Measurements from ENCODE around the gene SGCD.

The SGCD gene

GRCh38 chr5:156624686-156625085, 297.7 kb downstream of the SGCD start:
- no peaks in the 10 kb centered on the region for H3K4me1 ChIP-seq (ENCODE audit: control insufficient read depth, low read depth, low read length)
- no peak overlapping the region for H2AK5ac ChIP-seq (ENCODE audit: low read length)
- no peak for DNase-seq
- H2BK15ac ChIP-seq (replicated peaks; ENCODE audit: low read depth): no peak overlapping the region
- H3K9ac ChIP-seq (ENCODE audit: low read length): no peak overlapping the region
- no peak overlapping the region for H4K5ac ChIP-seq (ENCODE audit: low read length)
- no peak overlapping the region for H3K4me2 ChIP-seq (ENCODE audit: low read length)
- no peak overlapping the region for H3K27ac ChIP-seq (ENCODE audit: low read depth, low read length)
- WGBS (ENCODE audit: extremely low coverage, insufficient coverage, low lambda C conversion rate): no CpG with 5 or more reads among the region's 4 CpGs
- no peaks in the 10 kb centered on the region for H3K79me1 ChIP-seq (ENCODE audit: low read length)
- H3K4ac ChIP-seq (ENCODE audit: low read depth, low read length): no peak overlapping the region
- no peaks in the 10 kb centered on the region for H3K27me3 ChIP-seq (ENCODE audit: insufficient read depth, low read length, poor library complexity)
- no peak overlapping the region for H3K4me3 ChIP-seq (ENCODE audit: low read length)
- no peak overlapping the region for H3K18ac ChIP-seq (ENCODE audit: low read length)
- no peak overlapping the region for H4K8ac ChIP-seq (ENCODE audit: low read depth, low read length)
- no peak overlapping the region for H2BK120ac ChIP-seq (ENCODE audit: low read depth, low read length)
- no peak overlapping the region for H3K23ac ChIP-seq (ENCODE audit: low read length)
- H3K56ac ChIP-seq (ENCODE audit: low read length): no peak overlapping the region
- no peaks in the 10 kb centered on the region for H3K36me3 ChIP-seq (ENCODE audit: control insufficient read depth, insufficient read depth, low read length)
- no peaks in the 10 kb centered on the region for H3K79me2 ChIP-seq (ENCODE audit: control insufficient read depth, insufficient read depth, low read length)
- H2BK5ac ChIP-seq (ENCODE audit: low read length): no peak overlapping the region

GRCh38 chr5:156628421-156628820, 301.5 kb downstream of the SGCD start:
- Histone ChIP-seq H3K23ac (ENCODE audit: low read length) (no peak overlapping the region), H3K4me3 (ENCODE audit: low read length) (no peak overlapping the region), H3K27ac (ENCODE audit: low read depth, low read length) (no peak overlapping the region), H4K8ac (ENCODE audit: low read depth, low read length) (no peak overlapping the region), H3K56ac (ENCODE audit: low read length) (no peak overlapping the region), H2BK5ac (ENCODE audit: low read length) (no peak overlapping the region), H3K4ac (ENCODE audit: low read depth, low read length) (no peak overlapping the region), H3K36me3 (ENCODE audit: control insufficient read depth, insufficient read depth, low read length) (no peaks in the 10 kb centered on the region), H2BK15ac (replicated peaks; ENCODE audit: low read depth) (no peak overlapping the region), H3K79me2 (ENCODE audit: control insufficient read depth, insufficient read depth, low read length) (no peaks in the 10 kb centered on the region), H3K9ac (ENCODE audit: low read length) (no peak overlapping the region), H3K18ac (ENCODE audit: low read length) (no peak overlapping the region), H3K27me3 (ENCODE audit: insufficient read depth, low read length, poor library complexity) (no peaks in the 10 kb centered on the region), H3K4me2 (ENCODE audit: low read length) (no peak overlapping the region), H2BK120ac (ENCODE audit: low read depth, low read length) (no peak overlapping the region), H4K5ac (ENCODE audit: low read length) (no peak overlapping the region), H2AK5ac (ENCODE audit: low read length) (no peak overlapping the region), H3K79me1 (ENCODE audit: low read length) (no peaks in the 10 kb centered on the region), H3K4me1 (ENCODE audit: control insufficient read depth, low read depth, low read length) (no peaks in the 10 kb centered on the region)
- no peak for DNase-seq

DNA sequence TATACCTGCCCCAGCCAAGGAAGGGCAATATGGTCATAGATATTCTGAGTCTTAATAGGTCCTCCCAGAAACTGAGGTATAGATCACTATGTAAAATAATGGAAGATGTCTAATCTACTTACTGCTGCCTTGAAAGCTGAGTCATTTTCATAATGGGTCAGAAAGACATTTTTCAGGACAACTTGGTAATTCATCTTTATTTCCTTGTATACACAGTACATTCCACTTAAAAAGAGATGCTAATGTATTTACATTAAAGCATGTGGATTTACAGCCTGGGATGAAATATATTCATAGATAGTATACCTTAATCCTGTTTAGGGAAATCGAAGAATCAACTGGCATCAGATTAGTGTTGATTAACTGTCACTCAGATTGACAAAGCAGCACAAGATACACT, 304.0 kb downstream of the SGCD start:
- WGBS (ENCODE audit: extremely low coverage, insufficient coverage, low lambda C conversion rate): no CpG with 5 or more reads among the region's 1 CpG
- Histone ChIP-seq H3K4me1 (ENCODE audit: control insufficient read depth, low read depth, low read length) (no peaks in the 10 kb centered on the region), H2BK15ac (replicated peaks; ENCODE audit: low read depth) (no peak overlapping the region), H3K79me2 (ENCODE audit: control insufficient read depth, insufficient read depth, low read length) (no peaks in the 10 kb centered on the region), H3K4me3 (ENCODE audit: low read length) (no peak overlapping the region), H2BK120ac (ENCODE audit: low read depth, low read length) (no peak overlapping the region), H3K4ac (ENCODE audit: low read depth, low read length) (no peak overlapping the region), H2AK5ac (ENCODE audit: low read length) (no peak overlapping the region), H3K9ac (ENCODE audit: low read length) (no peak overlapping the region), H4K5ac (ENCODE audit: low read length) (no peak overlapping the region), H4K8ac (ENCODE audit: low read depth, low read length) (no peak overlapping the region), H3K18ac (ENCODE audit: low read length) (no peak overlapping the region), H3K56ac (ENCODE audit: low read length) (no peak overlapping the region), H3K23ac (ENCODE audit: low read length) (no peak overlapping the region), H2BK5ac (ENCODE audit: low read length) (no peak overlapping the region), H3K4me2 (ENCODE audit: low read length) (no peak overlapping the region), H3K27me3 (ENCODE audit: insufficient read depth, low read length, poor library complexity) (no peaks in the 10 kb centered on the region), H3K36me3 (ENCODE audit: control insufficient read depth, insufficient read depth, low read length) (no peaks in the 10 kb centered on the region), H3K27ac (ENCODE audit: low read depth, low read length) (no peak overlapping the region), H3K79me1 (ENCODE audit: low read length) (no peaks in the 10 kb centered on the region)
- DNase-seq: no peak

DNA sequence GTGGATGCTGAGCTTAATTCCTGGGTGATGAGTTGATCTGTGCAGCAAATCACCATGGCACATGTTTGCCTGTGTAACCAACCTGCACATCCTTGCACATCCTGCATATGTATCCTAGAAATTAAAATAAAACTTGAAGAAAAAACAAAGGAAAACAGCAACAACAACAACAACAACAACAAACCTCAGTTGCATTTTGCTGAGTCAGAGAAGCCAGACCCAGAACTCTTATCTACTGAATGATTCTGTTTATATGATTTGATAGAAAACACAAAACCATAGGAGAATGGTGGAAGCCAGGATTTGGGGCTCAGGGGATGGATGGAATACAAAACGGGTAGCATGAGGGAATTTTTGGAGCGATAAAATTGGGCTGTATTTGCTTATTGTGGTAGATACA, 307.3 kb downstream of the SGCD start:
- Histone ChIP-seq H3K4ac (ENCODE audit: low read depth, low read length) (no peak overlapping the region), H3K4me2 (ENCODE audit: low read length) (no peak overlapping the region), H3K27ac (ENCODE audit: low read depth, low read length) (no peak overlapping the region), H3K18ac (ENCODE audit: low read length) (no peak overlapping the region), H4K8ac (ENCODE audit: low read depth, low read length) (no peak overlapping the region), H3K56ac (ENCODE audit: low read length) (no peak overlapping the region), H3K79me2 (ENCODE audit: control insufficient read depth, insufficient read depth, low read length) (no peaks in the 10 kb centered on the region), H2AK5ac (ENCODE audit: low read length) (no peak overlapping the region), H3K23ac (ENCODE audit: low read length) (no peak overlapping the region), H3K4me3 (ENCODE audit: low read length) (no peak overlapping the region), H3K79me1 (ENCODE audit: low read length) (no peaks in the 10 kb centered on the region), H2BK5ac (ENCODE audit: low read length) (no peak overlapping the region), H4K5ac (ENCODE audit: low read length) (no peak overlapping the region), H3K27me3 (ENCODE audit: insufficient read depth, low read length, poor library complexity) (no peaks in the 10 kb centered on the region), H3K9ac (ENCODE audit: low read length) (no peak overlapping the region), H2BK120ac (ENCODE audit: low read depth, low read length) (no peak overlapping the region), H3K4me1 (ENCODE audit: control insufficient read depth, low read depth, low read length) (no peaks in the 10 kb centered on the region), H3K36me3 (ENCODE audit: control insufficient read depth, insufficient read depth, low read length) (no peaks in the 10 kb centered on the region), H2BK15ac (replicated peaks; ENCODE audit: low read depth) (no peak overlapping the region)
- WGBS (ENCODE audit: extremely low coverage, insufficient coverage, low lambda C conversion rate): no CpG with 5 or more reads among the region's 2 CpGs
- DNase-seq: no peak

DNA sequence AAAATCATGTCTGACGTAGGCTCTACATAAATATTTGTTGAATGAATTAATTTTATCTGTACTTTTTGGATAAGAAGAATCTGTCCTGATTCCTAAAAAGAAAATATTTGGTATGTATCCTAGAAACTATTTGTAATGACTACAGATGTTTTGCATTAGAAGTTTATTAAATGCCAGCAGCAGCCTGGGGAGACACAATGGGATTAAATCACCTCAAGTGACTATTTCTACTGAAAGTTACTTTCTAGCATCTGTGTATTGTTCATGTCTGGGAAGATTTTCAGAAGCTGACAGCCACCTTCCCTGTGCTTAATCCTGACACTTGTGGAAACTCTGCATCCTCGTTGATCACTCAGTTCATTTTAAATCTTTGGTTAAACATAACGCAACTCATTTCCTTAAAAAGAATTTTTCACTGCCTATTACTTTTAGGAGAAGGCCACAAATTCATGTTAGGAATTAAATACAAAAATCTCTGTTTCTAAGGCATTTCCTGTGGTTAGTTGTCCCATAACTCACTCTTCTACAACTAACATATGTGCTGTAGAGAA, 313.8 kb downstream of the SGCD start:
- no peak overlapping the region for H3K9ac ChIP-seq (ENCODE audit: low read length)

GRCh38 chr5:156641686-156642085, 314.7 kb downstream of the SGCD start:
- Histone ChIP-seq H3K4me3 (ENCODE audit: low read length) (no peak overlapping the region), H3K4me1 (ENCODE audit: control insufficient read depth, low read depth, low read length) (no peaks in the 10 kb centered on the region), H2BK15ac (replicated peaks; ENCODE audit: low read depth) (no peak overlapping the region), H3K56ac (ENCODE audit: low read length) (no peak overlapping the region), H3K79me2 (ENCODE audit: control insufficient read depth, insufficient read depth, low read length) (no peaks in the 10 kb centered on the region), H2BK5ac (ENCODE audit: low read length) (no peak overlapping the region), H3K9ac (ENCODE audit: low read length) (no peak overlapping the region), H2BK120ac (ENCODE audit: low read depth, low read length) (no peak overlapping the region), H4K5ac (ENCODE audit: low read length) (no peak overlapping the region), H2AK5ac (ENCODE audit: low read length) (no peak overlapping the region), H3K23ac (ENCODE audit: low read length) (no peak overlapping the region), H3K4me2 (ENCODE audit: low read length) (no peak overlapping the region), H3K27me3 (ENCODE audit: insufficient read depth, low read length, poor library complexity) (no peaks in the 10 kb centered on the region), H3K18ac (ENCODE audit: low read length) (no peak overlapping the region), H3K4ac (ENCODE audit: low read depth, low read length) (no peak overlapping the region), H3K79me1 (ENCODE audit: low read length) (no peaks in the 10 kb centered on the region), H3K27ac (ENCODE audit: low read depth, low read length) (no peak overlapping the region), H4K8ac (ENCODE audit: low read depth, low read length) (no peak overlapping the region), H3K36me3 (ENCODE audit: control insufficient read depth, insufficient read depth, low read length) (no peaks in the 10 kb centered on the region)
- WGBS (ENCODE audit: extremely low coverage, insufficient coverage, low lambda C conversion rate): no CpG with 5 or more reads among the region's 1 CpG
- DNase-seq: peak; percentile 23

More for the DNA sequence above, 313.8 kb downstream of the SGCD start:
- no peak overlapping the region for H3K4ac ChIP-seq (ENCODE audit: low read depth, low read length)
- no peaks in the 10 kb centered on the region for H3K27me3 ChIP-seq (ENCODE audit: insufficient read depth, low read length, poor library complexity)
- no CpG with 5 or more reads among the region's 3 CpGs for WGBS (ENCODE audit: extremely low coverage, insufficient coverage, low lambda C conversion rate)
- no peak overlapping the region for H3K56ac ChIP-seq (ENCODE audit: low read length)
- no peak overlapping the region for H2BK15ac ChIP-seq (replicated peaks; ENCODE audit: low read depth)
- H3K27ac ChIP-seq (ENCODE audit: low read depth, low read length): no peak overlapping the region
- DNase-seq: no peak
- no peaks in the 10 kb centered on the region for H3K79me1 ChIP-seq (ENCODE audit: low read length)
- H4K5ac ChIP-seq (ENCODE audit: low read length): no peak overlapping the region
- no peaks in the 10 kb centered on the region for H3K4me1 ChIP-seq (ENCODE audit: control insufficient read depth, low read depth, low read length)
- H3K23ac ChIP-seq (ENCODE audit: low read length): no peak overlapping the region
- no peak overlapping the region for H3K18ac ChIP-seq (ENCODE audit: low read length)
- H2BK5ac ChIP-seq (ENCODE audit: low read length): no peak overlapping the region
- no peaks in the 10 kb centered on the region for H3K79me2 ChIP-seq (ENCODE audit: control insufficient read depth, insufficient read depth, low read length)
- H2AK5ac ChIP-seq (ENCODE audit: low read length): no peak overlapping the region
- no peak overlapping the region for H4K8ac ChIP-seq (ENCODE audit: low read depth, low read length)
- no peaks in the 10 kb centered on the region for H3K36me3 ChIP-seq (ENCODE audit: control insufficient read depth, insufficient read depth, low read length)
- H3K4me3 ChIP-seq (ENCODE audit: low read length): no peak overlapping the region
- H2BK120ac ChIP-seq (ENCODE audit: low read depth, low read length): no peak overlapping the region
- H3K4me2 ChIP-seq (ENCODE audit: low read length): no peak overlapping the region
